HG03097 (cell line): ENCODE data around the gene FUT3.
"Not testable (repeated sequence)": the region's sequence is repeated elsewhere in the genome, so short reads cannot be mapped to it uniquely, and the experiment has no call there.

Source experiments
- ATAC-seq: cut with Tn5 transposase; IDR thresholded peaks from one replicate; pipeline ENCODE4 v1.9.1; 2021; ENCODE audit not compliant: unreplicated experiment, low FRiP score

The FUT3 gene

DNA sequence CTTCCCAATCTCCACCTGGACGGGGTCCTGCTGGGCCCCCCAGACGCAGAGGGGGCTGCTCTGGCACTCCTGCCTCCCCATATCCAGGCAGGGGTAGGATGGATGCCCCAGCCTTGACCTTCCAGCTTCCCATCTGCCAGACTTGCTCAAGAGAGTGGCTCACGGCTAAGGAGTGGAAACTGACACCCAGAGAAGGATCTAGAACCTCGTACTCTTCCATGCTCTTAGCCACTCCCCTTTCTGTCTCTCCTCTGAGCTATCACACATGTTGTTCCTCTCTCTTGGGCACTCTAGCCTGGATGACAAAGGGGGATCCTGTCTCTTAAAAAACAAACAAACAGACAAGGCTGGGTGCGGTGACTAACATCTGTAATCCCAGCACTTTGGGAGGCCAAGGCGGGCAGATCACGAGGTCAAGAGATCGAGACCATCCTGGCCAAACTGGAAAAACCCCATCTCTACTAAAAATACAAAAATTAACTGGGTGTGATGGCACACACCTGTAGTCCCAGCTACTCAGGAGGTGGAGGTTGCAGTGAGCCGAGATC is 31.2 kb upstream of the FUT3 start:
- no peak for ATAC-seq

DNA sequence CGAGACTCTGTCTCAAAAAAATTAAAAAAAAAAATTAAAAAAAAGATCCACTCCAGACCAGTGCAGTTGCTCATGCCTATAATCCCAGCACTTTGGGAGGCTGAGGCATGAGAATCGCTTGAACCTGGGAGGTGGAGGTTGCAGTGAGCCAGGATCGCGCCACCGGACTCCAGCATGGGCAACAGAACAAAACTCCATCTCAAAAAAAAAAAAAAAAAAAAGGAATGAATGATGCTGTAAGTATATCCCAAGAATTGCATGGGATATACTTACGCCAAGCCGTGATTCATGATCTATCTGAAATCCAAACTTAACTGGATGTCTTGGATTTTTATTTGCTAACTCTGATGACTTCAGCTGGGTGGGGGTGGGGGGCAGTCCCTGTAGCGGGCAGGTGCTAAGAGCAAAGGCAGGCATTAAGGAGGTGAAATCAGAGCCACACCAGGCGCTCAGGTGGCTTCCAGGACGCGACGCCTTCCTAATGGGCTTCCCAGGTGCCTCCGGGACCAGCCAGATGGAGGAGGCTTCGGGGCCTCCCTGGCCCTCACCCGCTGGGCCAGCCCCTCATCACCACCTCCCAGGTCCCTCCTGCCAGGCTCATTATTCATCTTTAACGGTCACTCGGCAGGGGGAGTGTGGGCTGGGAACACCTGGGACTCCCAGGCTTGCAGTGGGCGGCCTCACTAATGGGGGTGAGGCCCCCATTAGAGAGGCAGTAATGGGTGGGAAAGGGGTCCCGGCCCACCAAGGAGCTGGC is 30.5 kb upstream of the FUT3 start:
- no peak for ATAC-seq

DNA sequence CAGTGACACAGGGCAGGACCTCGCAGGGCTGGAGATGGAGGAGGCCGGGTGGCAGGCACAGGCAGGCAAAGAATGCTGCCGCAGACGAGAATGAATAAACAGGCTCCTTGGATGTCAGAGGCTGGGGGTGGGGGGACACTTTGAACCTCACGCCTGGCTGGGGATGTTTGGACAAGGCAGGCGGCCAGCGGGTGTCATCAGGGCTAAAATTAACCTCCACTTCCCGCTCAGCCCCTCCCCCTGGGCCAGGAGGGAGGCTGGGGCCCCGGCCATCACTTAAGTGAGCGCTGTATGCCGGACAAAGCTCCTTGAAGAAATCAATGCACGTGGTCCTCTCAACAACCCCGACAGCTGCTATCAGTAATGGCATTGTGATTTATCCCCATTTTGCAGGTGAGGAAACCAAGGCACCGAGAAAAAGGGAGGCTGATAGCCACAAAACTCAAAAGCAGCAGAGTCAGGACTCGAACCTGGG is 29.4 kb upstream of the FUT3 start:
- no peak for ATAC-seq

DNA sequence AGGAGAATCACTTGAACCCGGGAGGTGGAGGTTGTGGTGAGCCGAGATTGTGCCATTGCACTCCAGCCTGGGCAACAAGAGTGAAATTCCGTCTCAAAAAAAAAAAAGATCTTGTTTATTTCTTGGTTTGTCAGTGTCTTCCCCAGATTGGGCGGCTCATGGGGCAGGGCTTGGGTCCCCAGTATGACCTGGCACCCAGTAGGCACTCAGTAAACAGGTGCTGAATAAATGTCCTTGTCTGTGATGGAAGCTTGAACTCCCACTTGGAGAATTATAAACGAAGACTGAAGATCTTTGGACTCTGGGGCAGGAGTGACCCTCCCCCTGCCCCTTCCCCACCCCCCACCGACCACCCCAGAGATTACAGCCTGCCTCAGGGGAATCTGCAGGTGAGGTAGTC is 28.9 kb upstream of the FUT3 start:
- ATAC-seq, result no peak

DNA sequence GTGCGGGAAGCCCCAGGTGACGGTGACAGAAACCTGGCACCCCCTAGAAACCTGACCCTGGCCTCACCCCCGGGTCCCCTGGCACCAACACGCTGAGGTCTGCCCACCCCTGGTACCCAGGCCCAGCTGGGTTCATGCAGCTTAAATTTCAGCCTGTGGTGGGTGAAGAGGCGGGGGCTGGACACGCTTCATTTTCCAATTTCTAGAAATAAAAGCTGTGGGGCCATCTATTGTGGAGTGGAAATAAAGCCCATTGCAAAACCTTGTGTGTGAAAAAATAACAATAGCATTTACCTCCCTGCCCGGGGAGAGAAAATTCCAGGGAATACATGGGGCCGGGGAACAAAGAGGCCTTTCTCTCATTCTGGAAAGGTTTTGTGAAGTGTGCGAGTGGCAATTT is 26.6 kb upstream of the FUT3 start:
- ATAC-seq, result no peak

DNA sequence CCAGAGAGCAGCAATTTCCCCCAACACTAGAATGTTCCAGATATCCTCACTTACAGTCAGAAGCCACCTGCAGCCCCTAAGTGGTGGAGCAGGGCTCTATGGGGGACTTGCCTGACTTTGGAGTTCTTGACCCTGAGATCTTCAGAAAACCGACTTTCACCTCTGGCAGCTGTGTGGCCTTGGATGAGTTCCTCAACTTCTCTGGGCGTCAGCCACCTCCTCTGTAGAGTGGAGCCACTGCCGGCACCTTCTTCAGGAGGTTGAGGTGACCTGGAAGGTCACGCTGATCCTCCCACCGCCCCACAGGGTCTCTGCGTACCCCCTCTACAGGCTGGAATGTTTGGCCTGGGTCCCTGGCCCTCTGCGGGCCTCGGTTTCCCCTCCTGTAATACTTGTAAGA is 26.2 kb upstream of the FUT3 start:
- no peak for ATAC-seq

DNA sequence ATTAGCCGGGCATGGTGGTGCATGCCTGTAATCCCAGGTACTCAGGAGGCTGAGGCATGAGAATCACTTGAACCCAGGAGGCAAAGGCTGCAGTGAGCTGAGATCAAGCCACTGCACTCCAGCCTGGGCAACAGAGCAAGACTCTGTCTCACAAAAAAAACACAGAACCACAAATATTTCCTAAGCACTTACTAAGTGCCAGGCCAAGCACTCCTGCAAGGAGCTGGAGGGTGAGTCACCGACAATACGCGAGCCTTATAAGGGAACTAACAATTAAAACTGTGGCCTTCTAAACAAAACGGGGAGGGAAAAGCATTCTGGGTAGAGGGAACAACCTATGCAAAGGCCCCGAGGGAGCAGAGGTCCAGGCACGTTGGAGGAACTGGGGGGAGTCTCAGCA is 23.2 kb upstream of the FUT3 start:
- ATAC-seq, result not testable (repeated sequence)

DNA sequence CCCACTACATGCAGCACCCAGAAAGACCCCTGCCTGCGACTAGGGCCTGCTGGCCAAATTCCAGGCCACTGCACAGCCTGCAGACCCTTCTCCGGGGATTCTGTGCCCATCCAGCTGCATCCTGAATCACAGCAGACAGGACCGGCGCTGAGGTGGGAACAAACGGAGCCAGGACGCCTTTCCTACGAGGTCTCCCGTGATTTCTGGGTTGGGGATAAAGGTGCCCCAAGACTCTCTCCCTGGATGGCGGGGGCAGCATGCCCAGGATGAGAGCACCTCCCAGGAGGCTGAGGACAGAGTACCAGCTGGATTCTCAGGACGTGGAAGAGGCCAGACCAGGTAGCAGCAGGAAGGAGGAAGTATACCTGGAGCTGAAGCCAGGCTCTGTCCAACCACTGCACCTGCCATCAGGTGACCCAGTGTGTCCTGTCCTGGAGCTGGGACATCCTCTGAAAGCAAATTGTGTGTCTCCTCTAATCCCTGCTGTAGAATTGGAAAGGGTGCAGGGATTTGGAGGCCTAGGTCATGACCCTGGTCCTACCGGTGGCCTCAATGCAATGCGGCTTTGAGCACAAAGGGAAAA is 22.5 kb upstream of the FUT3 start:
- no peak for ATAC-seq

DNA sequence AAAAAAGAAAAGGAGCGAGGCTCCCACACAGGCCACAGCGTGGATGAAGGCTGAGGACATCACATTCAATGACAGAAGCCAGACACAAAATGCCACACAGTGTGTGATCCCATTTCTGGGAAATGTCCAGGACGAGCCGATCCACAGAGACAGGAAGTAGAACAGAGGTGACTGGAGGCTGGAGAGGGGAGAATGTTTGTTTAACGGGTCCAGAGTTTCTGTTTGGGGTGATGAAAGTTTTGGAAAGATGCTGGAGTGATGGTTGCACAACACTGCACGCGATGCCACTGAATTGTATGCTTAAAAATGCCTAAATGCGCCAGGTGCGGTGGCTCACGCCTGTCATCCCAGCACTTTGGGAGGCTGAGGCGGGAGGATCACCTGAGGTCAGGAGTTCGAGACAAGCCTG is 19.7 kb upstream of the FUT3 start:
- no peak for ATAC-seq

DNA sequence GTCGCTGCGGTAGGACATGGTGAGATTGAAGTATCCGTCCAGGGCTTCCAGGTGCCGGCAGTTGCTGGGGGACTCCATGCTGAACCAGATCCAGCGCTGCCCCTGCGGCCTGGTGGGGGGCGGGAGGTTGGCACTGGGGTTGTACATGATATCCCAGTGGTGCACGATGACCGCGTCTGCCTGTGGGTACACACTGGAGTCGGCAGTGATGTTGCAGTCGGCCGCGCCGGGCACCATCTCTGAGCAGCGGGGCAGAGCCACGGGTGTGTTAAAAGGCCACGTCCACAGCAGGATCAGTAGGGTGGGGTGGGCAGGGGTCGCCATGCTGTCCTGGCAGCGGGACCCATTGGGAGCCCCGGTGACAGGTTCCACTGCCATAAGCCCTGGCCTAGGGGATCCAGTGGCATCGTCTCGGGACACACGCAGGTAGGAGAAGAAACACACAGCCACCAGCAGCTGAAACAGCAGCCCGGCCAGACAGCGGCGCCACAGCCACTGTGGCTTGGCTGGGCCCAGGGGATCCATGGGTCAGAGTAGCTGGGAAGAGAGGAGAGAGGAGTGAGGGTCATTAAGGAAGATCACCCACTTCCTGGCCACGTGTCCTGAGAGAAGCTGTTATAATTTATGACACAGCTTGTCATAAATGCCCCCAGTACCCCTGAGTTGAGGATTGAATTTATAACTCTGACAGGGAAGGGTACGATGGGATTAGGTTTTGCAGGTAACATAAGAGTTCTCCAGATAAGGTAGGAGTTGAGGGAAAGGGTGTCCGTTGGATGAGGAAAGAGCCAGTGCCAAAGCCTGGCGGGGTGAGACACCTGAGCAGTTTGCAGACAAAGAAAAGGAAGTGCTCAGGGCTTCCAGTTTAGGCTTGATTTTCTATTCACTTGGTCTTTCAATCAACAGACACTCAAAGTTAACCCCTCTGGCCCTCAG is 16.2 kb upstream of the FUT3 start:
- ATAC-seq, result no peak

DNA sequence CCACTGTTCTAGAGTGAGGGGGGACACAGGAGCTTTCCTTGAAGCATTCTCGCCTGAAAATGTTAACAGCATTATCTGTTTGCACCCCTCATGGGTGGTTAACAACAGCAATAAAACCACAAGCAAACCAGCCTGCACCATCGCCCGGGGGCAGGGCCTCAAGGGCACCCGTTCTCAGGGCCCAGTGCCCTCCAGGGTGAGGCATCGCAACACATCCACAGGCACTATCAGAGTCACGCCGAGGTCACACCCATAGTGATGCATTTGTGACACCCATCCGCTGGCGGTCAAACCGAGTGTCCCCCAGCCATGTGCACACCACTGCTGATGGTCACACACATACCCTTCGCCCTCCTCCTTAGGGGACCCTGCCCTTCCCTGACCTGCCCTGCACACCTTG is 14.5 kb upstream of the FUT3 start:
- ATAC-seq, result no peak

DNA sequence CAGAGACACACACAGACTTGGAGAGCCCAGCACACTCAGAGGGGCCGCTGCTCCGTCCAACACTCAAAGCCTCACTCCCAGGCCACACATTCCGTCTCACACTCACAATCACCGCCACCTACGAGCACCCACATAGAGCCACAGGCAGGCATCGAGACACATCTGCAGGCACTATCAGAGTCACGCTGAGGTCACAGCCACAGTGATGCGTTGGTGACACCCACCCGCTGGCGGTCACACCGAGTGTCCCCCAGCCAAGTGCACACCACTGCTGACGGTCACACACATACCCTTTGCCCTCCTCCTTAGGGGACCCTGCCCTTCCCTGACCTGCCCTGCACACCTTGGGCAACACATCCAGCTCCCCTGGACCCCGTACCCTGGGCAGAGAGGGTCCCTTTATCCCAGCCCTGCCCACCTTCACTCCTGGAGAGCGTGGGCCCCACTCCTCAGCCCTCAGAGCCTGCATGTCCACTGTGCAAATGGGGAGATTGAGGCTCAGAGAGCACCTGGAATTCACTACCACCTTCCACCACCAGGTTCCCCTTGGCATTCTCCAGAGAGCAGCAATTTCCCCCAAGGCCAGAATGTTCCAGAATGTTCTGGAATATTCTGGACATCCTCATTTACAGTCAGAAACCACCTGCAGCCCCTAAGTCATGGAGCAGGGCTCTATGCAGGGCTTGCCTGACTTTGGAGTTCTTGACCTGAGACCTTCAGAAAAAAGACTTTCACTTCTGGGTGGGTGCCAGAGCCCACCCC is 13.7 kb upstream of the FUT3 start:
- ATAC-seq, result no peak

DNA sequence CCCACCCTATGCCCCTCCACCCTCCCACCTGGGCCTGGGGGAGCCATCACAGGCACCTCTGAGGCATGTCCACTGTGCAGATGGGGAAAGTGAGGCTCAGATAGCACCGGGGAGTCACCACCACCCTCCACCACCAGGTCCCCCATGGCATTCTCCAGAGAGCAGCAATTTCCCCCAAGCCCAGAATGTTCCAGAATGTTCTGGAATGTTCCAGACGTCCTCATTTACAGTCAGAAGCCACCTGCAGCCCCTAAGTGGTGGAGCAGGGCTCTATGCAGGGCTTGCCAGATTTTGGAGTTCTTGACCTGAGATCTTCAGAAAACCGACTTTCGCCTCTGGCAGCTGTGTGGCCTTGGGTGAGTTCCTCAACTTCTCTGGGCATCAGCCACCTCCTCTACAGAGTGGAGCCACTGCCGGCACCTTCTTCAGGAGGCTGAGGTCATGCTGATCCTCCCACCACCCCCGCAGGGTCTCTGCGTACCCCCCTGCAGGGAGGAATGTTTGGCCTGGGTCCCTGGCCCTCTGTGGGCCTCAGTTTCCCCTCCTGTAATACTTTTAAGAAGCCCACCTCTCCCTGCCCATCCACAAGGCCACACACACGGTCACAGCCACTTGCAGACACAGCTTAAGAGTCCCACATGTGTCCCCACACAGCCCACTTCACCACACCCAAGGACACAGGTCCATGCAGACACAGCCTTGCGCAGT is 12.9 kb upstream of the FUT3 start:
- ATAC-seq, result no peak

DNA sequence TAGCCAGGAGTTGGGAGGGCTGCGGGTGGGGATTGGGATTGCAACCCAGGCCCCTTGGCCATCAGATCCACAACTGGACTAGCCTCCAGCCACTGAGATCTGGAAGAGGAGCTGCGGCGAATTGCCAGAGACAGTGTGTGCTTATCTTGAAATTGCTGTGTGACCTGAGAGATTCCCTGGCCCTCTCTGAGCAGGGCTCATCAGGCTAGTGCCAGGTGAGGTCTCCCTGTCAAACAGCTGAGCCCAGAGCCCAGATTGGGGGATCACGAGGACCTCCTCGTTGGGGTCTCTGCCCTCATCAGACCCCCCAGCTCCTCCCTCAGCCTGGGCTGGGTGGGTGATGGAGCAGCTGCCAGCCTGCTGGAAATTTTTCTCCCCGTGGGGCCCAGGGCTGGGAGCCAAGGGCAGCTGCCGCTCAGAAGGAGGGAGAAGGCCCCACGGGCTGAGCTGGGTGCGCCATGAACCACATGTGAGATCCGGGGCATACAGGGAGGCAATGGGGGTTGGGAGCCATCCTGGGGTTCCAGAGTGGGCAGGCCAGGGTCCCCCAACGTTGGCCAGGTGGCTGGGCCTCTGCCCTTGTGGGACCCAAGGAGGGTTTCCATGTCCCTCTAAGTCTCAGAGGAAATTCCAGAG is 11.9 kb upstream of the FUT3 start:
- ATAC-seq, result no peak

DNA sequence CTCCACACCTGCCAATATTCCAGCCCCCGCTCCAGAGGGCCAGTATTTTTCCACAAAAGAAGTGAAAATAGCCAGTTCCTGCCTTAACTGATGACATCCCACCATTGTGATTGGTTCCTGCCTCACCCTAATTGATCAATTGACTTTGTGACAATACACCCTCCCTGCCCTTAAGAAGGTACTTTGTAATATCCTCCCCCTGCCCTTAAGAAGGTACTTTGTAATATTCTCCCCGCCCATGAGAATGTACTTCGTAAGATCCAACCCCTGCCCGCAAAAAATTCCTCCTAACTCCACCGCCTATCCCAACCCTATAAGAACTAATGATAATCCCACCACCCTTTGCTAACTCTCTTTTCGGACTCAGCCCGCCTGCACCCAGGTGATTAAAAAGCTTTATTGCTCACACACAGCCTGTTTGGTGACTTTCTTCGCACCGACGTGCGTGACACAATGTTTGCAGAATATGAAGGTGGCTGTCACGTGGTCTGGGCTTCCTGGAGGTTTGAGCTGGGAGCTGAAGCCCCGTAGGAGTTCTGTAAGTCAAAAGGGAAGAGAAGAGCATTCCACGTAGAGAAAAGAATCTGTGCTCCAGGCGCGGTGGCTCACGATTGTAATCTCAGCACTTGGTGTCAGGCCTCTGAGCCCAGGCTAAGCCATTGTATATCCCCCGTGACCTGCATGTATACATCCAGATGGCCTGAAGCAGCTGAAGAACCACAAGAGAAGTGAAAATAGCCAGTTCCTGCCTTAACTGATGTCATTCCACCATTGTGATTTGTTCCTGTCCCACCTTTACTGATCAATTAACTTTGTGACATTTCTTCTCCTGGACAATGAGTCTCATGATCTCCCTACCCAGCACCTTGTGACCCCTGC is 6.2 kb upstream of the FUT3 start:
- no peak for ATAC-seq

DNA sequence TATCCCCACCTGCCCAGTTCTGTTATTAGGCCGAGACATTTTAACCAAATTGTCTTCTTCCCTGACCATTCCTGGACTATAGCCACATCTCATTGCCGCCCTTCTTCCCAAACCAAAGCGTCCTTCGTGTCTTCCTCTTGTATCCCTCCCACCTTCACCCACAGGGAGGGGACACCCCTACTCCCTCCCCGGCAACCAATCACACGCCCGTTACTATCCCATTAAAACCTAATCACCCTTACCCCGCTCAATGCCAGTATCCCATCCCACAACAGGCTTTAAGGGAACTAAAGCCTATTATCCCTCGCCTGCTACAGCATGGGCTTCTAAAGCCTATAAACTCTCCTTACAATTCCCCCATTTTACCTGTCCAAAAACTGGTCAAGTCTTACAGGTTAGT is 3.9 kb upstream of the FUT3 start:
- ATAC-seq, result not testable (repeated sequence)

DNA sequence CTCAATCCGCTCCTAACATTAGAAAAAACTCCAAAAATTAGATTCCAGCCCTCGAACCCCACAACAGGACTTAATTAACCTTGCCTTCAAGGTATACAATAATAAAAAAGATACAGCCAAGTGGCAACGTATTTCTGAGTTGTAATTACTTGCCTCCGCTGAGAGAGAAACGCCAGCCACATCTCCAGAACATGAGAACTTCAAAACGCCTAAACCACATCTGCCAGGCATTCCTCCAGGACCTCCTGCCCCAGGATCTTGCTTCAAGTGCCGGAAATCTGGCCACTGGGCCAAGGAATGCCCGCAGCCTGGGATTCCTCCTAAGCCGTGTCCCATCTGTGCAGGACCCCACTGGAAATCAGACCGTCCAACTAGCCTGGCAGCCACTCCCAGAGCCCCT is 2.9 kb upstream of the FUT3 start:
- ATAC-seq, result not testable (repeated sequence)

DNA sequence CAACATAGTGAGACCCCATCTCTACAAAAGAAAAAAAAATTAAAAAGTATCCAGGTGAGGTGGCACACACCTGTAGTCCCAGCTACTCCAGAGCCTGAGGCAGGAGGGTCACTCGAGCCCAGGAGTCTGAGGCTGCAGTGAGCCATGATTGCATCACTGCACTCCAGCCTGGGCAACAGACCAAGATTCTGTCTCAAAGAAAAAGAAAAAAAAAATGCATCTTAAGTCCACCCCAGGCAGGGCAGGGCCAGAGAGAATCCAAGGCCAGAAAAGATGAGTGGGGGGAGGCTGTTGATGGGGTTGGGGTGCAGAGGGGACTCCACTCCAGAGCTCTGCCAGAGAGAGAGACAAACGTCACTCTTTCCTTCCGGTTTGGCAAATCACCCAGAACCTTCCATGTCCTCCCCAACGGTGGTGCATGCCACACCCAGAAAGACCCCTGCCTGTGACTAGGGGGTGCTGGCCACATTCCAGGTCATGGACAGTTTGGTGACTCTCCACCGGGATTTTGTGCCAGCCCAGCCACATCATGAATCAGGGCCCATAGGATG is 431 bp downstream of the FUT3 start:
- ATAC-seq, result no peak
